Activated CD8-positive, alpha-beta memory T cell treated with anti-CD3 and anti-CD28 coated beads, Interleukin-2, amount 50 U/mL, for 24 hours (primary cell): ENCODE results near the gene WDR44.
"Not testable (repeated sequence)": the region's sequence is repeated elsewhere in the genome, so short reads cannot be mapped to it uniquely, and the experiment has no call there.

Source experiments
- DNase-seq: peaks from one replicate; pipeline ENCODE4 v3.0.0-alpha.2; 2020; ENCODE audit errors: extremely low read depth

Gene WDR44

GRCh38 chrX:118475903-118476302 is 130.0 kb downstream of the WDR44 start:
- no peak for DNase-seq

- DNase-seq: no peak
These were observed 134.3 kb downstream of the WDR44 start for GRCh38 chrX:118480172-118480571.

- DNase-seq: not testable (repeated sequence)
These were observed 136.5 kb downstream of the WDR44 start for GRCh38 chrX:118482384-118482783.

GRCh38 chrX:118484216-118484903 is 138.5 kb downstream of the WDR44 start:
- DNase-seq: no peak

- DNase-seq: not testable (repeated sequence)
These were observed 140.8 kb downstream of the WDR44 start for GRCh38 chrX:118486693-118487092.

GRCh38 chrX:118493016-118493415 is 147.1 kb downstream of the WDR44 start:
- no peak for DNase-seq

- no peak for DNase-seq
These were observed 147.9 kb downstream of the WDR44 start for GRCh38 chrX:118493653-118494297.

GRCh38 chrX:118495061-118495921 is 149.4 kb downstream of the WDR44 start, which contains the start of gene DOCK11:
TSS of gene DOCK11 (plus strand) at chrX:118495815. CDS start at chrX:118495972, 157 bp downstream.
- peak; percentile 57 for DNase-seq

- DNase-seq: peak; percentile 34
These were observed 150.3 kb downstream of the WDR44 start for GRCh38 chrX:118495958-118496762.

- no peak for DNase-seq
These were observed 150.8 kb downstream of the WDR44 start for GRCh38 chrX:118496763-118497079.

- no peak for DNase-seq
These were observed 151.4 kb downstream of the WDR44 start for GRCh38 chrX:118497180-118497818.

- no peak for DNase-seq
These were observed 152.4 kb downstream of the WDR44 start for GRCh38 chrX:118498351-118498750.

GRCh38 chrX:118498755-118499154 is 152.8 kb downstream of the WDR44 start:
- DNase-seq: no peak

- no peak for DNase-seq
These were observed 153.4 kb downstream of the WDR44 start for GRCh38 chrX:118499295-118499694.
